GM12874 (cell line): Measurements from ENCODE around the gene RHOH.

Experiments used
- CTCF ChIP-seq: IDR thresholded peaks from 2 replicates; pipeline ENCODE4 v1.5.1; 2011; ENCODE audit warnings: low read depth, mild to moderate bottlenecking, control low read depth, low read length, moderate library complexity; ENCODE audit not compliant: insufficient read depth

RHOH gene

GRCh38 chr4:40243386-40243948, 46.6 kb downstream of the RHOH start:
- TF ChIP-seq CTCF, result no peak

GRCh38 chr4:40244606-40245005, 47.8 kb downstream of the RHOH start:
- no peak for TF ChIP-seq CTCF

GRCh38 chr4:40245550-40245949, 48.7 kb downstream of the RHOH start:
- no peak for TF ChIP-seq CTCF

GRCh38 chr4:40246011-40246900, 49.4 kb downstream of the RHOH start:
- no peak for TF ChIP-seq CTCF

- TF ChIP-seq CTCF, result no peak
Observed at GRCh38 chr4:40246938-40247337, 50.1 kb downstream of the RHOH start.

GRCh38 chr4:40247350-40247749, 50.5 kb downstream of the RHOH start:
- TF ChIP-seq CTCF, result no peak

GRCh38 chr4:40251366-40251765, 54.5 kb downstream of the RHOH start:
- no peak for TF ChIP-seq CTCF
